Activated CD8-positive, alpha-beta T cell treated with anti-CD3 and anti-CD28 coated beads for 36 hours (primary cell): Measurements from ENCODE around the gene RPS6KA1. TPM values are rescaled to one million over a fixed set of nuclear protein-coding genes. Genes with fewer than 3 reads are reported as not detected.

ENCODE experiments used
- ATAC-seq: fragments of 200-7000 bp; cut with Tn5 transposase; one replicate; pipeline ENCODE4 v1.10.0; 2021; ENCODE audit warnings: mild to moderate bottlenecking, moderate library complexity
- CTCF ChIA-PET: fragments of 350-600 bp; sonication (Branson Sonifier 250); formaldehyde crosslinking; loops from one replicate; lab custom pipeline; 2021; ENCODE audit warnings: antibody characterized with exemption; lab: Charles Lee
- POLR2A ChIA-PET: fragments of 350-600 bp; sonication (Branson Sonifier 250); formaldehyde crosslinking; loops from one replicate; lab custom pipeline; 2021; ENCODE audit warnings: antibody characterized with exemption; lab: Charles Lee
- DNase-seq: peaks from one replicate; pipeline ENCODE4 v3.0.0-alpha.2; 2020
- H3K27ac Mint-ChIP-seq: one replicate; pipeline ENCODE4 v1.8.0; 2021; ENCODE audit warnings: mild to moderate bottlenecking, mixed read lengths
- H3K27me3 Mint-ChIP-seq: one replicate; pipeline ENCODE4 v1.8.0; 2021; ENCODE audit warnings: mixed read lengths
- H3K36me3 Mint-ChIP-seq: one replicate; pipeline ENCODE4 v1.8.0; 2021; ENCODE audit warnings: low read depth, mixed read lengths
- H3K4me1 Mint-ChIP-seq: one replicate; pipeline ENCODE4 v1.8.0; 2021; ENCODE audit warnings: low read depth, mixed read lengths
- H3K4me3 Mint-ChIP-seq: one replicate; pipeline ENCODE4 v1.8.0; 2021; ENCODE audit warnings: mild to moderate bottlenecking, moderate library complexity, mixed read lengths
- H3K9me3 Mint-ChIP-seq: one replicate; pipeline ENCODE4 v1.8.0; 2021; ENCODE audit warnings: mixed read lengths
- intact Hi-C: fragments of 100-400 bp; cut with micrococcal nuclease; formaldehyde crosslinking; loops from one replicate; pipeline ENCODE4 v1.10.0; 2022
- total RNA-seq, 2 experiments: library from RNA; stranded (reverse); gene quantifications; one replicate each; pipeline ENCODE4 v1.2.3, GENCODE V29; 2021
- TF ChIP-seq, protein P1 (sequence below): fragments of 200-600 bp; IDR thresholded peaks from one replicate; pipeline ENCODE4 v1.8.0; 2022; ENCODE audit warnings: antibody characterized with exemption, mild to moderate bottlenecking

RPS6KA1 gene
- total RNA-seq, 2 experiments from 2014 or later, result 139 TPM

DNA sequence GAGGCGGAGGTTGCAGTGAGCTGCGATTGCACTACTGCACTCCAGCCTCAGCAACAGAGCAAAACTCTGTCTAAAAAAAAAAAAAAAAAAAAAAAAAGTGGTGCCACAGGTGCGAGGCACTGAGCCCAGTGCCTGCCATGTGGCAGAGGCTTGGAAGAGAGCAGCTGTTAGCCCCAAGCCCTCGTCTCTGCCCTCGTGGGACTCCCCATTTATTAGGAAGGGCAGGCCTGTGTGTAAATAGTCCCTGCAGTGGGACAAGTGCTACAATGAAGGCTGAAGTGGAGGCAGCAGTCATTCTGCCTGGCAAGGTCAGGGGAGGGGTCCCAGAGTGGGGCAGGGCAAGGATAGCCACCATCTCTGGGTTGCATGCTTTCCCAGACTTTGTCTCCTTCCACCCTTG, 6.5 kb downstream of the RPS6KA1 start:
- POLR2A ChIA-PET, result no interaction called here
- TF ChIP-seq, protein P1, sequence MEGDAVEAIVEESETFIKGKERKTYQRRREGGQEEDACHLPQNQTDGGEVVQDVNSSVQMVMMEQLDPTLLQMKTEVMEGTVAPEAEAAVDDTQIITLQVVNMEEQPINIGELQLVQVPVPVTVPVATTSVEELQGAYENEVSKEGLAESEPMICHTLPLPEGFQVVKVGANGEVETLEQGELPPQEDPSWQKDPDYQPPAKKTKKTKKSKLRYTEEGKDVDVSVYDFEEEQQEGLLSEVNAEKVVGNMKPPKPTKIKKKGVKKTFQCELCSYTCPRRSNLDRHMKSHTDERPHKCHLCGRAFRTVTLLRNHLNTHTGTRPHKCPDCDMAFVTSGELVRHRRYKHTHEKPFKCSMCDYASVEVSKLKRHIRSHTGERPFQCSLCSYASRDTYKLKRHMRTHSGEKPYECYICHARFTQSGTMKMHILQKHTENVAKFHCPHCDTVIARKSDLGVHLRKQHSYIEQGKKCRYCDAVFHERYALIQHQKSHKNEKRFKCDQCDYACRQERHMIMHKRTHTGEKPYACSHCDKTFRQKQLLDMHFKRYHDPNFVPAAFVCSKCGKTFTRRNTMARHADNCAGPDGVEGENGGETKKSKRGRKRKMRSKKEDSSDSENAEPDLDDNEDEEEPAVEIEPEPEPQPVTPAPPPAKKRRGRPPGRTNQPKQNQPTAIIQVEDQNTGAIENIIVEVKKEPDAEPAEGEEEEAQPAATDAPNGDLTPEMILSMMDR, result no peak
- Mint-ChIP-seq H3K27ac (no peak overlapping the region), H3K9me3 (no peaks in the 10 kb centered on the region), H3K4me3 (no peak overlapping the region), H3K4me1 (peaks cover 54% of the 10 kb centered on the region), H3K27me3 (no peaks in the 10 kb centered on the region), H3K36me3 (peaks cover 5% of the 10 kb centered on the region)
- ATAC-seq, result no peak
- intact Hi-C loops, result no loop called here
- DNase-seq, result no peak
- CTCF ChIA-PET, result interaction anchor here (1.6 kb wide), 1 partner anchor 66 kb away, joined by 3 read pairs; no protein-coding TSS in a partner anchor

DNA sequence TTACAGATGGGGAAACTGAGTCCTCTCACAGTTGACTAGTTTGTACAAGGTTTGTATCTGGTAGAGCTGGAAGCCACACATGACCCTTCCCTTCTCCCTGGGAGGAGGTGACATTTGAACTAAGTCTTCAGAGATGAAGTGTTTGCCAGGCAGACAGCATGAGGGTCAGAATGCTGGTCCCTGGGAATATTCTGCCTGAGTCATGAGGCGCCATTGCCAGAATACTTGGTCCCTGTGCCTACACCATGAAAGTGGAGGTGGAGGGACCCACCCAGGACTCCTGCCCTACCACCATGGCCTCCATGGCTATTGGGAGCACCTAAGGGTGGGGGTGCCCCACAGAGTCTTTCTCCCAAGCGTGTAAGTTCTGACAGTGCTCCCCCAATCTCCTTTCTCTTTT, 7.0 kb downstream of the RPS6KA1 start:
- Mint-ChIP-seq H3K4me1 (peaks cover 56% of the 10 kb centered on the region), H3K36me3 (peaks cover 5% of the 10 kb centered on the region), H3K9me3 (no peaks in the 10 kb centered on the region), H3K4me3 (no peak overlapping the region), H3K27me3 (no peaks in the 10 kb centered on the region), H3K27ac (no peak overlapping the region)
- TF ChIP-seq, protein P1, result no peak
- CTCF ChIA-PET, result interaction anchor here (6.4 kb wide), 1 partner anchor 36 kb away, joined by 54 read pairs; no protein-coding TSS in a partner anchor
- intact Hi-C loops, result no loop called here
- no peak for DNase-seq
- POLR2A ChIA-PET, result no interaction called here
- ATAC-seq, result no peak

DNA sequence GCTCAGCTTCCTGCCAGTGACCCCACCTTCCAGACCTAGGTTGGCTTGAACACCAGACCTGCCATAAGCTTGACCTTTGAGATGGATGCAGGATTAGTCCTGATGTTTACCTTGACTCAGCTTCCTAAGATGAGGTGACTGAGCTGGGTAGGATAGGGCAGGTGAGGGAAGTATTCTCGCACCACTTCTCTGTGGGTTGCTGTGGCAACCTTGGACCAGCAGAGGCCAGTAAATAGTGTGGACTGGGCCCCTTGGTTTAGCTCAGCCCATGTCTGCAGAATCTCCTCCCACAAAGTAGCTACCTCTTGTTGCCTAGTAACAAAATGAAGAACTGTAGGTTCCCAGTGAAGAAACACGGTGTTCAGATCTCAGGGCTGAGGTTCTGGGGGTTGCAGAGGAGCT, 8.4 kb downstream of the RPS6KA1 start:
- ATAC-seq, result no peak
- Mint-ChIP-seq H3K27me3 (no peaks in the 10 kb centered on the region), H3K36me3 (peaks cover 8% of the 10 kb centered on the region), H3K9me3 (no peaks in the 10 kb centered on the region), H3K27ac (no peak overlapping the region), H3K4me3 (no peak overlapping the region), H3K4me1 (peaks cover 66% of the 10 kb centered on the region)
- DNase-seq, result peak; percentile 33
- intact Hi-C loops, result no loop called here
- ChIA-PET POLR2A (interaction anchor here (0.9 to 1.5 kb wide), 3 partner anchors 37 to 327 kb away, joined by 3 to 8 read pairs (median 4); no protein-coding TSS in a partner anchor), CTCF (interaction anchor here (0.8 to 6.4 kb wide), 24 partner anchors 9 to 341 kb away, joined by 3 to 54 read pairs (median 5); partner anchors contain the start of genes PIGV and RPS6KA1)
- TF ChIP-seq, protein P1, result no peak

DNA sequence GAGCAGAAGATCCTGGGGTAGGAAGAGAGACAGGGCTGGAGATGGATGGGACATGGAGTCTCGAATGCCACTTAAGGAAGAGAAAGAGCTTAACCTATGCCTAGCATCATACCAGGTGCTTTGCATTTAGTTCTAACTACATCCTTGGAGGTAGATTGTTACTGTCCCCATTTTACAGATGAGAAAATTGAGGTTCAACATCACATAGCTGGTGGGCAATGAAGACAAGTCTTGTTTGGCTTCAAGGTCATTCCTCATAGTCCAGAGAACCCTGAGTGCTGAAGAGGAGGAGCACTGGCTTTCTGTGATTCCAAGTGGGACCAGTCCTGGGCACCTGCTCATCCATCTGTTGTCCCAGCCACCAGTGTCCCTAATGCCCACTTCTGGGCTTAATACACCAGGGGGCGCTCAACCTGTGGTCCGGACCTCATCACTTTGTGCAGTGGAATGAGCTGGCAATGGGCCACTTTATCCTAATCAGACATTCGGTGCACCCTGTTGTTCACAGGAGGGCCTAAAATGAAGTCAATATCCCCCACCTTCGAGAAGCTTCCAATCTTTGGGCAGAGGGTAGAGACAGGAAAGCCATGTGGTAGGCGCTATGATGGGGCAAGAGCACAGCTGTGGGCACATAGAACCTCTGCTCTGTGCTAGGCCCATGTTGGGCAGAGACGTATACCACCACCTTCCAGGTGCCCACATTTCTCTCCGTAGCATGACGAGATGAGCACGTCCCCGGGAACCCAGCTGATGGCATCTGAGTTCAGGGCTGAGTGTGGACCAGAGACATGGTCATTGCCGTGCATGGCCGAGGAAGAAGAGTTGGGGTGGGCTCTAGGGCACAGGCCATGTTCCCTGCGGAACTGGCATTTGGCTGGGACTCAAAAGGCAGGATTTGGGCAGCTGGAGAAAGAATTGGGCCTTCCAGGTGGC, 9.2 kb downstream of the RPS6KA1 start:
- Mint-ChIP-seq H3K36me3 (peaks cover 8% of the 10 kb centered on the region), H3K4me1 (peaks cover 74% of the 10 kb centered on the region), H3K9me3 (no peaks in the 10 kb centered on the region), H3K27ac (peak overlapping the region; percentile 31), H3K27me3 (no peaks in the 10 kb centered on the region), H3K4me3 (no peak overlapping the region)
- ATAC-seq (no peak), DNase-seq (peak; percentile 73)
- TF ChIP-seq, protein P1, result peak; percentile 31
- intact Hi-C loops, result no loop called here
- ChIA-PET CTCF (interaction anchor here (0.6 to 6.4 kb wide), 29 partner anchors 9 to 505 kb away, joined by 3 to 54 read pairs (median 4); partner anchors contain the start of genes PIGV and RPS6KA1), POLR2A (interaction anchor here (0.9 to 1.5 kb wide), 5 partner anchors 17 to 326 kb away, joined by 3 to 8 read pairs (median 3); no protein-coding TSS in a partner anchor)
